ENCODE results near the gene ACTN3.

ACTN3 gene

GRCh38 chr11:66567787-66568123 is 21.1 kb downstream of the ACTN3 start:
- no peak for TF ChIP-seq CTCF (IDR thresholded peaks at IDR 0.05; ENCODE audit: low read depth, low read length)
- H3K4me3 ChIP-seq (ENCODE audit: low read depth, low read length): no peak overlapping the region; the same call in 1 of the 2 replicates

- no peak for TF ChIP-seq CTCF (IDR thresholded peaks at IDR 0.05; ENCODE audit: low read depth, low read length)
- H3K4me3 ChIP-seq (ENCODE audit: low read depth, low read length): peak within 1 kb of the TSS; percentile 44
Observed at GRCh38 chr11:66568124-66568916, 21.6 kb downstream of the ACTN3 start, which contains the start of gene CTSF. CTSF (minus strand) TSS chr11:66568606; CDS start chr11:66568486, 120 bp downstream.

- H3K4me3 ChIP-seq (ENCODE audit: low read depth, low read length): no peak overlapping the region
- no peak for TF ChIP-seq CTCF (IDR thresholded peaks at IDR 0.05; ENCODE audit: low read depth, low read length)
Observed at GRCh38 chr11:66569076-66569475, 22.4 kb downstream of the ACTN3 start.

GRCh38 chr11:66570079-66570849 is 23.6 kb downstream of the ACTN3 start:
- no peak overlapping the region for H3K4me3 ChIP-seq (ENCODE audit: low read depth, low read length)
- TF ChIP-seq CTCF (IDR thresholded peaks at IDR 0.05; ENCODE audit: low read depth, low read length): no peak

GRCh38 chr11:66570850-66571180 is 24.1 kb downstream of the ACTN3 start:
- no peak overlapping the region for H3K4me3 ChIP-seq (ENCODE audit: low read depth, low read length)
- no peak for TF ChIP-seq CTCF (IDR thresholded peaks at IDR 0.05; ENCODE audit: low read depth, low read length)

- peak; percentile 83 for TF ChIP-seq CTCF (IDR thresholded peaks at IDR 0.05; ENCODE audit: low read depth, low read length)
- no peak overlapping the region for H3K4me3 ChIP-seq (ENCODE audit: low read depth, low read length)
Observed at GRCh38 chr11:66579017-66579606, 32.4 kb downstream of the ACTN3 start.

GRCh38 chr11:66580803-66581202 is 34.1 kb downstream of the ACTN3 start:
- H3K4me3 ChIP-seq (ENCODE audit: low read depth, low read length): no peak overlapping the region
- TF ChIP-seq CTCF (IDR thresholded peaks at IDR 0.05; ENCODE audit: low read depth, low read length): no peak

Data from WI38 (cell line).